Activated CD4-positive, alpha-beta memory T cell treated with anti-CD3 and anti-CD28 coated beads for 36 hours (primary cell): ENCODE measurements around the gene KCNH3. TPM values are rescaled to one million over a fixed set of nuclear protein-coding genes. Genes with fewer than 3 reads are reported as not detected.
"Not testable (repeated sequence)": the region's sequence is repeated elsewhere in the genome, so short reads cannot be mapped to it uniquely, and the experiment has no call there.

ENCODE experiments used
- CTCF ChIA-PET: fragments of 350-600 bp; sonication (Branson Sonifier 250); formaldehyde crosslinking; loops from one replicate; lab custom pipeline; 2021; ENCODE audit warnings: antibody characterized with exemption, inconsistent platforms; lab: Charles Lee
- POLR2A ChIA-PET: fragments of 350-600 bp; sonication (Branson Sonifier 250); formaldehyde crosslinking; loops from one replicate; lab custom pipeline; 2021; ENCODE audit warnings: antibody characterized with exemption; lab: Charles Lee
- DNase-seq: peaks from one replicate; pipeline ENCODE4 v3.0.0-alpha.2; 2020
- H3K27ac Mint-ChIP-seq: one replicate; pipeline ENCODE4 v1.8.0; 2021; ENCODE audit warnings: mixed read lengths
- H3K27me3 Mint-ChIP-seq: one replicate; pipeline ENCODE4 v1.8.0; 2021; ENCODE audit warnings: mixed read lengths
- H3K36me3 Mint-ChIP-seq: one replicate; pipeline ENCODE4 v1.8.0; 2021; ENCODE audit warnings: mixed read lengths
- H3K4me1 Mint-ChIP-seq: one replicate; pipeline ENCODE4 v1.8.0; 2021; ENCODE audit warnings: low read depth, mixed read lengths
- H3K4me3 Mint-ChIP-seq: one replicate; pipeline ENCODE4 v1.8.0; 2021; ENCODE audit warnings: mild to moderate bottlenecking, mixed read lengths
- H3K9me3 Mint-ChIP-seq: one replicate; pipeline ENCODE4 v1.8.0; 2021; ENCODE audit warnings: mixed read lengths
- intact Hi-C: fragments of 100-400 bp; cut with micrococcal nuclease; formaldehyde crosslinking; loops from one replicate; pipeline ENCODE4 v1.15.1; 2023
- total RNA-seq, 2 experiments: library from RNA; stranded (reverse); gene quantifications; one replicate each; pipeline ENCODE4 v1.2.3, GENCODE V29; 2021

KCNH3 gene
- total RNA-seq, 2 experiments from 2014 or later: 1.2 to 1.3 TPM

DNA sequence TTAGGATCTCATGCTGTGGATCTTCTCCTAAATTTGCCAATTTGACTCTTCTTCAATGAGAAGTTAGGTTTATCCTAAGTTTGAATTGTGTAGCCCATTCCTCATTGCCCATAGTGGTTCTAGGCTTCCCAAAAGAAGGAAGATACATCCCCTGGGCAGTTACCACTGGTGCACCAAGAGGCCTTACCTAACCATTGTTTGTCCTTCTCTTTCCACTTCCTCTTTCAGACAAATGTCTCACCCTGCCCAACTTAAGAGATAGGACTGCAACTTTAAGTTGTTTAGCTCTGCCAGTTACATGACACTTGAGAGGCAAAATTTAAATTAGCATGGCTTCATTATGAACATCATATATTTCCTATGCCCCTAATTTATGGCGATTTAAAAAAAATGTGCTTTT lies 9.4 kb upstream of the KCNH3 start:
- CTCF ChIA-PET: interaction anchor here (0.6 to 0.7 kb wide), 2 partner anchors 68 to 177 kb away, joined by 3 read pairs; no protein-coding TSS in a partner anchor
- intact Hi-C loops: no loop called here
- POLR2A ChIA-PET: no interaction called here
- Mint-ChIP-seq H3K36me3 (peaks cover 4% of the 10 kb centered on the region), H3K4me1 (no peaks in the 10 kb centered on the region), H3K9me3 (no peaks in the 10 kb centered on the region), H3K4me3 (no peak overlapping the region), H3K27me3 (no peaks in the 10 kb centered on the region), H3K27ac (no peak overlapping the region)
- DNase-seq: no peak

DNA sequence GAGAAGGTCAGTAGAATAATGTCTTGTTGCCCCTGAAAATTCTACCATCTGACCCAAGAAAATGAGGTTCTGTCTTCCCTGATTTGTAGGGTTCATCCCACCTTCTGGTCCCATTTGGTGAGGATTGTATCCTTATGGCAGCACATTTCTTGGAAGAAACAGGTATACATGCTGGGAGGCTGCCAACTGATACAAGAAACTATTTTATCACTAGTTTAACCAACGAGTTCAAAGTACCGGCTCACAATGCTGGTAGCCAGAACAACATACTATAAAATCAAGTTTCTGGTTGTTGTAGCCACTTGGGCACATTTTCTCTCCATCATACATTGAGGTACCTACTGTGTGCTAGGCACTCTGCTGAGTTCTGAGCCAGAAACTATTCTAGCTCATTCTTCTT lies 7.1 kb upstream of the KCNH3 start:
- intact Hi-C loops: no loop called here
- DNase-seq: no peak
- Mint-ChIP-seq H3K36me3 (no peaks in the 10 kb centered on the region), H3K4me3 (no peak overlapping the region), H3K27ac (no peak overlapping the region), H3K9me3 (no peaks in the 10 kb centered on the region), H3K4me1 (no peaks in the 10 kb centered on the region), H3K27me3 (peaks cover under 1% of the 10 kb centered on the region)
- POLR2A ChIA-PET: no interaction called here
- CTCF ChIA-PET: interaction anchor here (0.6 to 1.3 kb wide), 2 partner anchors 37 to 173 kb away, joined by 3 to 4 read pairs; no protein-coding TSS in a partner anchor

- no peak for DNase-seq
- Mint-ChIP-seq H3K4me1 (peaks cover 2% of the 10 kb centered on the region), H3K27me3 (peaks cover 7% of the 10 kb centered on the region), H3K9me3 (no peaks in the 10 kb centered on the region), H3K36me3 (no peaks in the 10 kb centered on the region), H3K27ac (no peak overlapping the region), H3K4me3 (no peak overlapping the region)
- CTCF ChIA-PET: interaction anchor here (1.3 kb wide), 1 partner anchor 445 kb away, joined by 4 read pairs; no protein-coding TSS in a partner anchor
- POLR2A ChIA-PET: no interaction called here
- intact Hi-C loops: no loop called here
Measured at GRCh38 chr12:49533331-49533730, 5.5 kb upstream of the KCNH3 start.

DNA sequence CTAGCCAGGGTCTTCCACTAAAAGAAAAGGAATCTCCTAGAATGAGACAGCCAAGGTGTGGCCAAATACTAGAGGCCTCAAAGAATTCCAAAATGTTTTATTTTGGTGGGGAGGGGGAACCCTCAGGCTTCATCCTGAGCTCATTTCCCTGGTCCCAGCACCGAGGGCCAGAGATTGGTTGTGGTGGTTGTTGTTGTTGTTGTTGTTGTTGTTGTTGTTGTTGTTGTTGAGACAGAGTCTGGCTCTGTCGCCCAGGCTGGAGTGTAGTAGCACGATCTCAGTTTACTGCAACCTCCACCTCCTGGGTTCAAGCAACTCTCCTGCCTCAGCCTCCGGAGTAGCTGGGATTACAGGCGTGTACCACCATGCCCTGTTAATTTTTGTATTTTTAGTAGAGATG lies 4.7 kb upstream of the KCNH3 start:
- H3K9me3 Mint-ChIP-seq, H3K36me3 Mint-ChIP-seq, DNase-seq, POLR2A ChIA-PET, H3K27me3 Mint-ChIP-seq, intact Hi-C loops, H3K27ac Mint-ChIP-seq, H3K4me1 Mint-ChIP-seq, H3K4me3 Mint-ChIP-seq: not testable (repeated sequence)
- CTCF ChIA-PET: interaction anchor here (1.3 kb wide), 1 partner anchor 446 kb away, joined by 4 read pairs; no protein-coding TSS in a partner anchor

DNA sequence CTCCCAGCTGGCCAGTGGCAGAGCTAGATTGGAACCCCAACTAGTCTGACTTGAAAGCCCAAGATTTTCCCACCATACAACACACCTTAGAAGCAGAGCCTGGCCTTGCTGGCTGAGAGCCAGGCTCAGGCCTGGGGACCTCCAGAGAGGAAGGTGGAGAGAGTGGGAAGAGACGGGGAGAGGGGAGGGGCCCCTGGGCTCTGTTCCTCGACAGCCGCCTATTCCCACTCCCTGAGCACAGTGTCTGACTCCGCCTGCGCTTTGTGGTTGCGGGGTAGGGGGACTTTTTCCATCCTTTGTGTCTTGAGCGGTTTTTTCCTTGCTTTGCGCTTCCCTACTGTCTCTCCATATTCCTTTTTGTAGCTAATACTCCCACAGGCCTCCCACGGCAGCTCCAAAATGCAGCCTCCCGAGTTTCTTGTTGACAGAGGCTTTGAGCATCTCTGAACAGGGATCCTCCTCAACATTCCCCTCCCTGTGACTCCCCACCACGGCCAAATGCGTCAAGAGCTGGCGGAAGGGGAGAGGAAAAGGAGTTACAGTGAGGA lies 4.0 kb upstream of the KCNH3 start:
- peaks cover 6% of the 10 kb centered on the region for H3K4me1 Mint-ChIP-seq
- ChIA-PET POLR2A (interaction anchor here (1.2 kb wide), 1 partner anchor 167 kb away, joined by 4 read pairs; the partner anchor contains the start of gene SPATS2), CTCF (interaction anchor here (1.3 kb wide), 1 partner anchor 447 kb away, joined by 4 read pairs; no protein-coding TSS in a partner anchor)
- no peak for DNase-seq
- H3K36me3 Mint-ChIP-seq: no peaks in the 10 kb centered on the region
- intact Hi-C loops: no loop called here
- H3K9me3 Mint-ChIP-seq: no peaks in the 10 kb centered on the region
- peaks cover 12% of the 10 kb centered on the region for H3K27me3 Mint-ChIP-seq
- no peak overlapping the region for H3K27ac Mint-ChIP-seq
- H3K4me3 Mint-ChIP-seq: no peak overlapping the region

- no peaks in the 10 kb centered on the region for H3K9me3 Mint-ChIP-seq
- CTCF ChIA-PET: interaction anchor here (0.6 to 1.6 kb wide), 2 partner anchors 177 to 472 kb away, joined by 3 to 6 read pairs; no protein-coding TSS in a partner anchor
Measured at GRCh38 chr12:49535921-49536525, 2.8 kb upstream of the KCNH3 start.

DNA sequence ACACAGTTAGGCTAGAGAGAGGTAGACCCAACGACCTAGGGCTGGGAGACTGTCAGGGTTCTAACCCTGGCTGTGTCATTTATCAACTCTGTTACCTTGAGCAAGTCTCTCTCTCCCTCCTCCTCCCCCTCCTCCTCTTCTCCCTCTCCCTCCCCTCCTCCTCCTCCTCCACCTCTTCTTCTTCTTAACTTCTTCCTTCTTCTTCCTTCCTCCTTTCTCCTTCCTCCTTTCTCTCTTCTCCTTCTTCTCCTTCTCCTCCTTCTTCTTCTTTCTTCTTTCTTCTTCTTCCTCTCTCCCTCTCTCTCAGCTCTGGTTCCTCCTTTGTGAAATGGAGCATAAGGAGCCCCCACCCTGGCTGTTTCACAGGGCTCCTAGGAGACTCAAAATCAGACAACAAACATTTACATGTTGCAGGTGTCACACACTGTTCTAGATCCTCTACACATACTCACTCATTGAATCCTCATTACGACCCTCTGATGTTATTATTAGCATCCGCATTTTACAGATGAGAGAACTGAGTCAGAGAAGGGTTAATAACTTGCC lies 2.2 kb upstream of the KCNH3 start:
- Mint-ChIP-seq H3K9me3 (no peaks in the 10 kb centered on the region), H3K36me3 (no peaks in the 10 kb centered on the region), H3K4me1 (peaks cover 6% of the 10 kb centered on the region), H3K4me3 (no peak overlapping the region), H3K27ac (no peak overlapping the region), H3K27me3 (peaks cover 15% of the 10 kb centered on the region)
- CTCF ChIA-PET: interaction anchor here (0.6 to 1.6 kb wide), 2 partner anchors 178 to 472 kb away, joined by 3 to 6 read pairs; no protein-coding TSS in a partner anchor
- no peak for DNase-seq
- intact Hi-C loops: no loop called here
- POLR2A ChIA-PET: no interaction called here

More at GRCh38 chr12:49535921-49536525, 2.8 kb upstream of the KCNH3 start:
- intact Hi-C loops: no loop called here
- H3K27ac Mint-ChIP-seq: no peak overlapping the region
- H3K4me3 Mint-ChIP-seq: no peak overlapping the region
- H3K4me1 Mint-ChIP-seq: peaks cover 6% of the 10 kb centered on the region
- H3K27me3 Mint-ChIP-seq: peaks cover 15% of the 10 kb centered on the region
- no peaks in the 10 kb centered on the region for H3K36me3 Mint-ChIP-seq
- no peak for DNase-seq
- POLR2A ChIA-PET: interaction anchor here (1.2 kb wide), 1 partner anchor 169 kb away, joined by 4 read pairs; the partner anchor contains the start of gene SPATS2

DNA sequence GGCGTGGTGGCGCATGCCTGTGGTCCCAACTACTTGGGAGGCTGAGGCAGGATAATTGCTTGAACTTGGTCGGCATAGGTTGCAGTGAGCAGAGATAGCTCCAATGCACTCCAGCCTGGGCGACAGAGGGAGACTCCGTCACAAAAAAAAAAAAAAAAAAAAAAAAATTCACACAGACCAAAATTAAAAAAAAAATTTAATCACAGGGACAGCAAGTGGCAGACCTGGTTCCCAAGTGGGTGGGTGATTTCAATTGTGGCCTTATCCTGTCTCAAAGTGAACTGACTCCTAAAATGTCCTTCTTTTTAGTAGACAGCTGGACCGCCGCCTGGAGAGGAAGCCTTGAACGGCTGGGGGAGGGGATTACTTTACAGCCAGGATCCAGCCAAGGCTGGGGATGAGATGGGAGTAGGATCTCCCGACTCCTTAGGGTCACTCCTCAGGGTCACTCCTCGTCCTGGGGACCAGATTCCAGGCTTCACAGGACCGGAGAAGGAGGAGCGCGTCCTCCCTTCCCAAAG lies 1.5 kb upstream of the KCNH3 start:
- ChIA-PET CTCF (interaction anchor here (1.0 to 2.3 kb wide), 3 partner anchors 43 to 178 kb away, joined by 3 to 10 read pairs (median 5); no protein-coding TSS in a partner anchor), POLR2A (no interaction called here)
- DNase-seq: no peak
- Mint-ChIP-seq H3K4me3 (peak overlapping the region; percentile 66), H3K27ac (no peak overlapping the region), H3K36me3 (no peaks in the 10 kb centered on the region), H3K27me3 (peaks cover 15% of the 10 kb centered on the region), H3K4me1 (peaks cover 6% of the 10 kb centered on the region), H3K9me3 (no peaks in the 10 kb centered on the region)
- intact Hi-C loops: no loop called here

DNA sequence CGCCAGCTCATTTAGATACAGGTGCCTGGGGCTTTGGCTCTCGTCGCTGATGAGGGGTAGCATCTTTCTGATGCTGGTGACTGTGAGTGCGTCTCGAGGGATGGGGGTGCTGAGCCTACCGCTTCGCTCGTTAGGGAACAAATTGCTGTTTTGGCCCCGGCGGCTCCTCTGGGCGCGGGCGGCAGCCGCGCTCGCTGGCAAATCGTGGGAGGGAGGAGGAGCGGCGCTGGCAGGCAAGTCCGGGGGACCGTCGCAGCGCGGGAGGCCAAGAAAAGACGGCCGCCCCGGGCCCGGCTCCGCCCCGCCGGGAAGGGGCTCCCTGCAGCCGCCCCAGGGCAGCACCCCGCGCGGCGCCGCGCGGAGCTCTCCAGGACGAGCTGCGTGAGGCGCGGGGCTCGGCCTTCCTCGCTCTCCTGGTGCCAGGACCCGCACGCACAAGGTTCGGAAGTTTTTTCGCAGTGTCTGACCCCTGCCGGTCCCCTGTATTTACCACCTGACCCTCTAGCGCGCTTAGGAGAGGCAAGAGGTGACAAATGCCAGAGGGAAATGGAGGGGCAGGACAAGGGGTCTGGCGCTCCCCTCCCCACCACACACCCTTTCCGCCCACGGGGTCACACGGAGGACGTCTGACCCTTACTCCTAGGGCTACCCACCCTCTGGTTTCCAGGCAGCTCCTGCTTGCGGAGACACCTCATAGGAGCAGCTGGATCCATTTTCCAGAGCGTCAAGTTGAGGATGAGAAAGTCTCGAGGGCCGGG lies 899 bp upstream of the KCNH3 start:
- Mint-ChIP-seq H3K27me3 (peaks cover 15% of the 10 kb centered on the region), H3K4me1 (peaks cover 6% of the 10 kb centered on the region), H3K9me3 (no peaks in the 10 kb centered on the region), H3K36me3 (no peaks in the 10 kb centered on the region), H3K27ac (no peak overlapping the region), H3K4me3 (peak overlapping the region; percentile 66)
- ChIA-PET CTCF (interaction anchor here (1.0 to 2.3 kb wide), 4 partner anchors 43 to 241 kb away, joined by 3 to 10 read pairs (median 4); no protein-coding TSS in a partner anchor), POLR2A (no interaction called here)
- intact Hi-C loops: no loop called here
- DNase-seq: peak; percentile 48

- intact Hi-C loops: no loop called here
- H3K36me3 Mint-ChIP-seq: no peaks in the 10 kb centered on the region
- H3K27ac Mint-ChIP-seq: no peak overlapping the region
- peaks cover 15% of the 10 kb centered on the region for H3K27me3 Mint-ChIP-seq
- peaks cover 6% of the 10 kb centered on the region for H3K4me1 Mint-ChIP-seq
- DNase-seq: no peak
- ChIA-PET POLR2A (no interaction called here), CTCF (interaction anchor here (0.6 to 2.3 kb wide), 2 partner anchors 41 to 727 kb away, joined by 4 to 10 read pairs; no protein-coding TSS in a partner anchor)
- H3K9me3 Mint-ChIP-seq: no peaks in the 10 kb centered on the region
- peak overlapping the region; percentile 35 for H3K4me3 Mint-ChIP-seq
Measured at GRCh38 chr12:49539406-49540228, 787 bp downstream of the KCNH3 start.
